ENCODE results near the gene LCN1. TPM values are rescaled to one million over a fixed set of nuclear protein-coding genes. Genes with fewer than 3 reads are reported as not detected.
"Not testable (repeated sequence)": the region's sequence is repeated elsewhere in the genome, so short reads cannot be mapped to it uniquely, and the experiment has no call there.

LCN1 gene
- total RNA-seq, 3 donors from 2014 or later, result not detected

- DNase-seq (ENCODE audit: low spot score in 2 of 2), result no peak
- TF ChIP-seq POLR2A (IDR thresholded peaks at IDR 0.05) (no peak), POLR2AphosphoS5 (IDR thresholded peaks at IDR 0.05) (no peak), CTCF (IDR thresholded peaks at IDR 0.05) (no peak)
- Histone ChIP-seq H3K27me3 (peaks cover 0 to 7% of the 10 kb centered on the region in 2 donors), H3K4me1 (no peaks in the 10 kb centered on the region), H3K36me3 (no peaks in the 10 kb centered on the region), H3K27ac (no peak overlapping the region), H3K9me3 (no peaks in the 10 kb centered on the region), H3K4me3 (no peak overlapping the region)
- intact Hi-C loops (cut with DNase I; ENCODE audit: low total_unique reads), result no loop called here
These were observed 23.9 kb downstream of the LCN1 start for GRCh38 chr9:135544981-135545635.

- H3K27me3 ChIP-seq; H3K27ac ChIP-seq; intact Hi-C loops (cut with DNase I; ENCODE audit: low total_unique reads); H3K4me3 ChIP-seq; DNase-seq (ENCODE audit: low spot score in 2 of 2); H3K4me1 ChIP-seq; H3K9me3 ChIP-seq; H3K36me3 ChIP-seq: not testable (repeated sequence)
These were observed 24.5 kb downstream of the LCN1 start, which contains the start of gene OBP2A for GRCh38 chr9:135545646-135546176. OBP2A (plus strand) TSS chr9:135546126; CDS start chr9:135546181, 55 bp downstream.

GRCh38 chr9:135546792-135547617 is 25.8 kb downstream of the LCN1 start:
- H3K4me1 ChIP-seq; H3K9me3 ChIP-seq; intact Hi-C loops (cut with DNase I; ENCODE audit: low total_unique reads); H3K27ac ChIP-seq; H3K36me3 ChIP-seq; H3K27me3 ChIP-seq; H3K4me3 ChIP-seq: not testable (repeated sequence)
- peak in 1 of 2 donors; percentile 51 for DNase-seq (ENCODE audit: low spot score in 2 of 2)

GRCh38 chr9:135547756-135548736 is 26.8 kb downstream of the LCN1 start:
- no peak for DNase-seq (ENCODE audit: low spot score in 2 of 2)
- Histone ChIP-seq H3K36me3 (no peaks in the 10 kb centered on the region), H3K27me3 (peaks cover 0 to 7% of the 10 kb centered on the region in 2 donors), H3K9me3 (no peaks in the 10 kb centered on the region), H3K4me1 (no peaks in the 10 kb centered on the region), H3K4me3 (no peak overlapping the region), H3K27ac (no peak overlapping the region)
- intact Hi-C loops (cut with DNase I; ENCODE audit: low total_unique reads), result no loop called here
- TF ChIP-seq POLR2AphosphoS5 (IDR thresholded peaks at IDR 0.05) (no peak), CTCF (IDR thresholded peaks at IDR 0.05) (no peak), POLR2A (IDR thresholded peaks at IDR 0.05) (no peak)

GRCh38 chr9:135549478-135550343 is 28.5 kb downstream of the LCN1 start:
- H3K9me3 ChIP-seq; H3K4me3 ChIP-seq; H3K27me3 ChIP-seq; intact Hi-C loops (cut with DNase I; ENCODE audit: low total_unique reads); H3K4me1 ChIP-seq; H3K36me3 ChIP-seq; H3K27ac ChIP-seq; DNase-seq (ENCODE audit: low spot score in 2 of 2): not testable (repeated sequence)
